HG02938 (cell line): Measurements from ENCODE around the gene PYCR2.

ENCODE experiments used
- ATAC-seq: cut with Tn5 transposase; IDR thresholded peaks from one replicate; pipeline ENCODE4 v1.9.1; 2021; ENCODE audit warnings: mild to moderate bottlenecking, moderate library complexity; ENCODE audit not compliant: unreplicated experiment

Gene PYCR2

GRCh38 chr1:225921734-225922709 is 2.0 kb downstream of the PYCR2 start:
- ATAC-seq, result no peak

- ATAC-seq, result no peak
These were observed 4.1 kb downstream of the PYCR2 start for GRCh38 chr1:225919906-225920305.

GRCh38 chr1:225918280-225918679 is 5.8 kb downstream of the PYCR2 start:
- ATAC-seq, result no peak

- no peak for ATAC-seq
These were observed 6.5 kb downstream of the PYCR2 start for GRCh38 chr1:225917536-225917935.

GRCh38 chr1:225917101-225917500 is 6.9 kb downstream of the PYCR2 start:
- no peak for ATAC-seq

- no peak for ATAC-seq
These were observed 8.5 kb downstream of the PYCR2 start for GRCh38 chr1:225915538-225915991.

GRCh38 chr1:225914947-225915346 is 9.1 kb downstream of the PYCR2 start:
- ATAC-seq, result no peak

- no peak for ATAC-seq
These were observed 9.7 kb downstream of the PYCR2 start for GRCh38 chr1:225914391-225914790.

GRCh38 chr1:225911191-225912130 is 12.6 kb downstream of the PYCR2 start:
- no peak for ATAC-seq

- ATAC-seq, result no peak
These were observed 14.6 kb downstream of the PYCR2 start for GRCh38 chr1:225909477-225909876.

- no peak for ATAC-seq
These were observed 15.3 kb downstream of the PYCR2 start for GRCh38 chr1:225908773-225909172.

GRCh38 chr1:225908013-225908640 is 15.9 kb downstream of the PYCR2 start:
- ATAC-seq, result no peak

- ATAC-seq, result no peak
These were observed 16.7 kb downstream of the PYCR2 start for GRCh38 chr1:225907341-225907740.

- ATAC-seq, result no peak
These were observed 17.6 kb downstream of the PYCR2 start for GRCh38 chr1:225906467-225906866.

- no peak for ATAC-seq
These were observed 20.4 kb downstream of the PYCR2 start for GRCh38 chr1:225903623-225904022.

GRCh38 chr1:225899044-225899925 is 24.8 kb downstream of the PYCR2 start:
- no peak for ATAC-seq

GRCh38 chr1:225897595-225898514 is 26.2 kb downstream of the PYCR2 start:
- ATAC-seq, result no peak

- ATAC-seq, result peak; percentile 100
These were observed 27.0 kb downstream of the PYCR2 start for GRCh38 chr1:225896937-225897549.
